Measurements from ENCODE around the gene MYO1D.

- TF ChIP-seq HDGF (IDR thresholded peaks at IDR 0.05; ENCODE audit: borderline replicate concordance) = no peak
- TF ChIP-seq FOXK2 (IDR thresholded peaks at IDR 0.05) = no peak
- no peak for TF ChIP-seq SUZ12 (IDR thresholded peaks at IDR 0.05)
- TF ChIP-seq ARNT (IDR thresholded peaks at IDR 0.05) = no peak
- no peak for TF ChIP-seq SP1 (IDR thresholded peaks at IDR 0.05)
- TF ChIP-seq PKNOX1 (IDR thresholded peaks at IDR 0.05) = no peak
- TF ChIP-seq LEF1 (IDR thresholded peaks at IDR 0.05; ENCODE audit: borderline replicate concordance) = no peak
- no peak for TF ChIP-seq NFRKB (IDR thresholded peaks at IDR 0.05)
- no peak for TF ChIP-seq TARDBP (IDR thresholded peaks at IDR 0.05)
- no peak for TF ChIP-seq CTBP1 (IDR thresholded peaks at IDR 0.05; ENCODE audit: borderline replicate concordance)
- TF ChIP-seq BHLHE40 (IDR thresholded peaks at IDR 0.05; ENCODE audit: borderline replicate concordance) = no peak
- no peak for TF ChIP-seq ELF4 (IDR thresholded peaks at IDR 0.05)
These were observed 255.2 kb downstream of the MYO1D start for GRCh38 chr17:32621612-32622312.
